ENCODE results near the gene DSP.

Gene DSP

DNA sequence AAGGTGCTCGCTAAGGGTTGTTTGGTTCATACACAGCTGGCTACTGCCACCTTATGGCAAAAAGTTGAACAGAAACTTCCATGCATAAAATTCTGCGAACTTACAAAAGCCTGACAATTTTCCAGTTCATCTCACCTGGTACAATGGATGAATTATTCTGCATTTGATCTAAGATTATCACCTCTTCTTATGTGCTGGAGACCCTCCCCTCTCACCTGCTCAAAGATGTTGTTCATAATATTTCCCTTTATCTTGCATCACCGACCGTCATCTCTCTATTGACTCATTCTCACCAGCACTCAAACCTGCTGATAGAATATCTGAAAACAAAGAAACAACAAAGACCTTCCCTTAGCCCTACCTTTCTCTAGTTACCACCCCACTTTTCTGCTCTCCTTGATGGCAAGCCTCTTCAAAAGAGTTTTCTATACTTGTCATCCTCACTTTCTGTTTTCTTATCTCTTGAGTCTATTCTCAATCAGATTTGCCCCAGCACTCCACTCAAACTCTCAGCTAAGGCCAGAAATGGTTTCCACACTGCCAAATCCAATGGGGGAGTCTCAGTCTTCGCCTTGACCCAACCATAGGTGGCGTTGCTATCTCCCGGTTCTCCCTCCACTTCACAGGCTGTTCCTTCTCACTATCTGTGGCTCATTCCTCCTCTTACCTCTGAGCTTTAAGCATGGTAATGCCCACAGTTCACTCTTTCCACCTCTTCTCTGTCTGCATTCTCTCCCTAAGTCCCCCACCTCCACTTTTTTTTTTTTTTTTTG, 74.3 kb downstream of the DSP start:
- Histone ChIP-seq H3K36me3 (peaks cover 0 to 25% (median 24%) of the 10 kb centered on the region in 3 donors), H3K4me3 (no peak overlapping the region), H3K9me3 (no peaks in the 10 kb centered on the region), H3K27ac (no peak overlapping the region), H3K4me1 (peaks cover 0 to 4% (median 1%) of the 10 kb centered on the region in 4 donors), H3K27me3 (no peaks in the 10 kb centered on the region)
- no peak for DNase-seq
- TF ChIP-seq, protein P1, sequence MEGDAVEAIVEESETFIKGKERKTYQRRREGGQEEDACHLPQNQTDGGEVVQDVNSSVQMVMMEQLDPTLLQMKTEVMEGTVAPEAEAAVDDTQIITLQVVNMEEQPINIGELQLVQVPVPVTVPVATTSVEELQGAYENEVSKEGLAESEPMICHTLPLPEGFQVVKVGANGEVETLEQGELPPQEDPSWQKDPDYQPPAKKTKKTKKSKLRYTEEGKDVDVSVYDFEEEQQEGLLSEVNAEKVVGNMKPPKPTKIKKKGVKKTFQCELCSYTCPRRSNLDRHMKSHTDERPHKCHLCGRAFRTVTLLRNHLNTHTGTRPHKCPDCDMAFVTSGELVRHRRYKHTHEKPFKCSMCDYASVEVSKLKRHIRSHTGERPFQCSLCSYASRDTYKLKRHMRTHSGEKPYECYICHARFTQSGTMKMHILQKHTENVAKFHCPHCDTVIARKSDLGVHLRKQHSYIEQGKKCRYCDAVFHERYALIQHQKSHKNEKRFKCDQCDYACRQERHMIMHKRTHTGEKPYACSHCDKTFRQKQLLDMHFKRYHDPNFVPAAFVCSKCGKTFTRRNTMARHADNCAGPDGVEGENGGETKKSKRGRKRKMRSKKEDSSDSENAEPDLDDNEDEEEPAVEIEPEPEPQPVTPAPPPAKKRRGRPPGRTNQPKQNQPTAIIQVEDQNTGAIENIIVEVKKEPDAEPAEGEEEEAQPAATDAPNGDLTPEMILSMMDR (IDR thresholded peaks at IDR 0.05), result peak; percentile 68 to 71
- intact Hi-C loops (cut with DNase I; ENCODE audit: low total_unique reads), result loop anchor here (5.0 kb wide), 1 partner anchor 338 kb away; no protein-coding TSS in a partner anchor

DNA sequence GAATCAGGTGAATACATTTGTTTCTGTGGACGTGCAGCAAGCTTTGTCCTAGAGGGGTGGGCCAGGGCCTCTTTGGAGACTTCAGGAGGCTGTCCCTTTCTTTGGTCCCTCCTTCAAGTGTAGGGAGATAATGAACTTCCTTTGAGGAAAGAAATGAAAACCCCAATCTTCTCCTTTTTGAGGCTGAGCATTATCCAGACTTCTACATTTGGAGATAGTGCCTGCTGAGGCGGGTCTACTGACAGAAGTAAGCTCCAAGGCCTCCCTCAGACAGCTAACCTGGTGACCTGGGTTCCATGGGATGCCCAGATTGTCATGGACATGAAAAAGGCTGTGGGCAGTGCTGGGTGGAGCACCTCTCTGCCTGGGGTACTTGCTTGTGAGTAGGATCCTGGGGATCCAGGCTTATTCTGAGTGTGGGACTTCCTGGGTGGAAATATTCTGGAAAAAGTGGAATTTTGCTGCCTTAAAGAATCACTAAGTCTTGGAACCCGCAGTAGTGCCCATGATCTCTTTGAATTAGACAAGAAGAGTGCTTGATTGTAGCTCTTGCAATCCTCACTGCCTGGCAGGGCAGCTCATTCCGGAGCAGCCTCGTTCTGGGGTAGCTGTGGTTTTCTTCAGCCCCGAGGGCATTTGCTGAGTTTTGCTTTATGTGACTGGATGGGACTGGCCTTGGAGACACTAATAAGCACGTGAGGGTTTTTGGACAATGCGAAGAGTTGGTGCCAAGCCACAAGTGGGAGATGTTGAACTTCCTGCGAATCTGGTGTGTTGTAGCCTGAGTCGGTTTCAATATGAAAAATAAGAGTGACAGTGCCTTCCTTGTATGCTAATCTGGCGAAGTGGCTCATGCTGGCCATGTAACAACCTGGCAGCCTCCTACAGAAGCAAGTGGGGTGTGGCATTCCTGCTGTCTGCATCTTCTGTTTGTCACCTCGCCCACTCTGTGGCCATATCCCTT, 76.6 kb downstream of the DSP start:
- H3K27me3 ChIP-seq, result no peaks in the 10 kb centered on the region
- TF ChIP-seq, protein P1 (IDR thresholded peaks at IDR 0.05), result no peak
- H3K4me1 ChIP-seq, result peaks cover 0 to 4% (median 1%) of the 10 kb centered on the region in 4 donors
- no peak overlapping the region for H3K4me3 ChIP-seq
- no peaks in the 10 kb centered on the region for H3K9me3 ChIP-seq
- no peak overlapping the region for H3K27ac ChIP-seq
- DNase-seq, result peak; percentile 68 to 71
- intact Hi-C loops (cut with DNase I; ENCODE audit: low total_unique reads), result loop anchor here (5.0 kb wide), 1 partner anchor 341 kb away; no protein-coding TSS in a partner anchor
- H3K36me3 ChIP-seq, result peaks cover 0 to 5% (median 3%) of the 10 kb centered on the region in 3 donors

DNA sequence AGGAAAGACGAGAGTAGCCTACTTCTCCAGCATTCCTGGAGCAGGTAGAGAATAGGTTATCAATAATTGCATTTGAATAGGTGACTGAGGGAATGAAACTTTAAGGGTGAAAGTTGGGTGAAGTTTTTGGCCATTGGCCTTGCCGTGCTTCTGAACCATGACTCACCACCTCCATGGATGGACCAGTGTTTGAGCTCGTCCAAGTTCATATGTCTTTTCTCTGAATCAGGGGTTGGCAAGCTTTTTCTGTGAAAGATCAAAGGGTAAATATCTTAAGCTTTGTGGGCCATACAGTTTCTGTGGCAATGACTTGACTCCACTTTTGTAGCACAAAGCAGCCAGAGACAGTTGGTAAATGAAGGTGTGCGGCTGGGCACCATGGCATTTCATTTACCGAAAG, 80.3 kb downstream of the DSP start:
- DNase-seq, result no peak

DNA sequence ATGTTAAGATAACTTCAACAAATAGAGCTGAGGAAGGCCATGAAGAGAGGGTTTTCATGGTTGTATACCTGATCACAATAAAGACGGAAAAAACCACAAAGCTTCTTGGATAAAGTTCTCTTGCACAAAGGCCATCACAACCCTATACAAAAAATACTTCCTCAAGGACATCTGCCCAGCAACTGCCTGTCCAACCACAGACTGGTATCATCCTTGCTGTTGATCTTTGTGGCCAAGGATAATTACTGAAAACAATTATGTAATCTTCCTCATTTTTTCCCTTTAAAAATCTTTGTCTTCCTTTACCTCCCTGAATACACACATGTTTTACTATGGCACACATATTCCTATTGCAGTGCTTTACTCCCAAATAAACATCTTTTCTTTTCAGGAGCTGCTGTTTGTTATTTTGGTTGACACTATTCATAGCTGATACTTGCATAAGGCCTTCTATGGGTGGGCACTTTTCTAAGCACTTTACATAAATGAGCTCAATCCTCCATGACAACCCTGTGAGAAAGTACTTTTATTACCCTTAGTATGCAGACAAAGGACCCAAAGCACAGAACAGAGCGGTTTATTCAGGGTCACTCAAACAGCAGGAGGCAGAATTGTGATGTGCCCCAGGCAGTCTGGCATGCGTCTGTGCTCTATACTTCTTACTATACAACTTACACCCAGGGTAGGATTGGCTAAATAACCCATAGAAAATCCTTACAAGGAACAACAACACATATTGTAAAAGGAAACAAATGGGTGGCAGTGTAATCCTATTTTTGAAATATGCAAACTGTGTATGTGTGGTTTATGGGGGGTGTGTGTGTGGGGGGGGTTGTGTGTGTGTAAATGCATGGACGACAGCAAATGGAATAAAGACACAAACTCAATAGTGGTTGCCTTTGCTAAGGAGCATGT, 83.6 kb downstream of the DSP start:
- Histone ChIP-seq H3K36me3 (no peaks in the 10 kb centered on the region), H3K4me1 (no peaks in the 10 kb centered on the region), H3K27me3 (peaks cover 0 to 7% of the 10 kb centered on the region in 2 donors), H3K27ac (no peak overlapping the region), H3K9me3 (no peaks in the 10 kb centered on the region), H3K4me3 (no peak overlapping the region)
- intact Hi-C loops (cut with DNase I; ENCODE audit: low total_unique reads), result no loop called here
- no peak for DNase-seq
- TF ChIP-seq, protein P1 (IDR thresholded peaks at IDR 0.05), result no peak

More for the DNA sequence above, 80.3 kb downstream of the DSP start:
- TF ChIP-seq, protein P1 (IDR thresholded peaks at IDR 0.05), result no peak
- intact Hi-C loops (cut with DNase I; ENCODE audit: low total_unique reads), result no loop called here
- Histone ChIP-seq H3K36me3 (no peaks in the 10 kb centered on the region), H3K4me1 (peaks cover 0 to 4% (median 0%) of the 10 kb centered on the region in 4 donors), H3K9me3 (no peaks in the 10 kb centered on the region), H3K4me3 (no peak overlapping the region), H3K27me3 (no peaks in the 10 kb centered on the region), H3K27ac (no peak overlapping the region)

DNA sequence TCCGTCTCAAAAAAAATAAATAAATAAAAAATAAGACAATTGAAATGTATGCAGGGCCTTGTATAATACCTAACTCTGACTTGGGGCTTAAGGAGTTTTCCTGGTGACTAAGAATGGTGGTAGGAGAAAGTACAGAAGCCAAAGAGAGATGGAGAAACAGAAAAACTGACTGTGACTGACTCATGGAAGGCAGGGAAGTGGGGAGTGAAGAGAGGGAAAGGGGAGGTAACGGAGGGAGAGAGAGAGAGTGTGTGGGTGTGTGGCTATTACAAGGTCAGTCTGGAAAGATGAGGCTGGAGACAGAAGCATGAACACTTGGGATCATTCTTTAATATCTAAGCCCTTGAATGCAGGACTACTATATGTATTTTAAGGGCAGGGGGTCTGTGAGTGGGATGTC, 87.0 kb downstream of the DSP start:
- Histone ChIP-seq H3K27ac (no peak overlapping the region), H3K4me1 (no peaks in the 10 kb centered on the region), H3K36me3 (no peaks in the 10 kb centered on the region), H3K9me3 (no peaks in the 10 kb centered on the region), H3K4me3 (no peak overlapping the region), H3K27me3 (peaks cover 0 to 7% of the 10 kb centered on the region in 2 donors)
- no peak for DNase-seq
- TF ChIP-seq, protein P1 (IDR thresholded peaks at IDR 0.05), result no peak
- intact Hi-C loops (cut with DNase I; ENCODE audit: low total_unique reads), result no loop called here
